Osteoblast (primary cell): ENCODE results near the gene DYNC1H1. TPM values are rescaled to one million over a fixed set of nuclear protein-coding genes. Genes with fewer than 3 reads are reported as not detected.

Experiments
- DNase-seq: peaks from one replicate; pipeline ENCODE4 v3.0.0; 2011; ENCODE audit warnings: low spot score, mixed read lengths; ENCODE audit not compliant: insufficient read length; ENCODE audit errors: missing footprints
- H2AFZ ChIP-seq: 2 replicates; pipeline ENCODE4 v1.6.0; 2011; ENCODE audit warnings: mild to moderate bottlenecking, low read length
- H3K27ac ChIP-seq: 2 replicates; pipeline ENCODE4 v1.5.1; 2011; ENCODE audit warnings: mild to moderate bottlenecking, low read depth, low read length, moderate library complexity
- H3K27me3 ChIP-seq: 2 replicates; pipeline ENCODE4 v1.6.0; 2012; ENCODE audit warnings: mild to moderate bottlenecking, control low read depth, inconsistent platforms, low read length, moderate library complexity; ENCODE audit not compliant: insufficient read depth
- H3K36me3 ChIP-seq: 2 replicates; pipeline ENCODE4 v1.5.1; 2011; ENCODE audit warnings: mild to moderate bottlenecking, low read length, control low read depth, moderate library complexity; ENCODE audit not compliant: insufficient read depth
- H3K4me1 ChIP-seq: 2 replicates; pipeline ENCODE4 v1.5.1; 2011; ENCODE audit warnings: mild to moderate bottlenecking, low read length, control low read depth, moderate library complexity; ENCODE audit not compliant: insufficient read depth
- H3K4me2 ChIP-seq: 2 replicates; pipeline ENCODE4 v1.6.0; 2011; ENCODE audit warnings: mild to moderate bottlenecking, low read length; ENCODE audit not compliant: insufficient read depth
- H3K4me3 ChIP-seq: fragments of 200-600 bp; sonication (generic); 3 replicates; pipeline ENCODE4 v1.5.1; 2012; ENCODE audit warnings: mild to moderate bottlenecking, low read length, inconsistent platforms; ENCODE audit not compliant: insufficient read depth
- H3K79me2 ChIP-seq: 2 replicates; pipeline ENCODE4 v1.6.0; 2012; ENCODE audit warnings: mild to moderate bottlenecking, low read length, control low read depth, inconsistent platforms; ENCODE audit not compliant: insufficient read depth
- H3K9me3 ChIP-seq: 2 replicates; pipeline ENCODE4 v1.5.1; 2011; ENCODE audit warnings: low read depth, low read length, control low read depth
- H4K20me1 ChIP-seq: 2 replicates; pipeline ENCODE4 v1.6.0; 2012; ENCODE audit warnings: mild to moderate bottlenecking, low read length, control low read depth; ENCODE audit not compliant: insufficient read depth
- CTCF ChIP-seq: IDR thresholded peaks from 2 replicates; pipeline ENCODE4 v1.5.1; 2011; ENCODE audit warnings: mild to moderate bottlenecking, low read depth, low read length, moderate library complexity; ENCODE audit errors: extremely low read depth
- total RNA-seq: library from RNA; depleted of rRNA; stranded (reverse); fragments of >200 nt; gene quantifications from 2 replicates; pipeline ENCODE4 v1.2.3, GENCODE V29; 2012

The DYNC1H1 gene
- total RNA-seq, 1 donor = 340 TPM

- peaks cover 29% of the 10 kb centered on the region for H3K79me2 ChIP-seq
- H3K9me3 ChIP-seq = no peaks in the 10 kb centered on the region
- DNase-seq = peak; percentile 62
- H2AFZ ChIP-seq = no peak overlapping the region
- H3K4me3 ChIP-seq = no peak overlapping the region
- no peak for TF ChIP-seq CTCF
- H4K20me1 ChIP-seq = peaks cover 12% of the 10 kb centered on the region
- H3K36me3 ChIP-seq = peaks cover 96% of the 10 kb centered on the region
- H3K4me1 ChIP-seq = no peaks in the 10 kb centered on the region
- H3K4me2 ChIP-seq = no peak overlapping the region
- no peak overlapping the region for H3K27ac ChIP-seq
- H3K27me3 ChIP-seq = no peaks in the 10 kb centered on the region
Observed at GRCh38 chr14:102013669-102014200, 49.4 kb downstream of the DYNC1H1 start.

- peaks cover 5% of the 10 kb centered on the region for H3K4me1 ChIP-seq
- no peaks in the 10 kb centered on the region for H3K9me3 ChIP-seq
- peaks cover 20% of the 10 kb centered on the region for H3K79me2 ChIP-seq
- no peak overlapping the region for H2AFZ ChIP-seq
- H4K20me1 ChIP-seq = peaks cover 10% of the 10 kb centered on the region
- no peak overlapping the region for H3K4me3 ChIP-seq
- no peaks in the 10 kb centered on the region for H3K27me3 ChIP-seq
- H3K4me2 ChIP-seq = no peak overlapping the region
- no peak for TF ChIP-seq CTCF
- peaks cover 96% of the 10 kb centered on the region for H3K36me3 ChIP-seq
- no peak for DNase-seq
- H3K27ac ChIP-seq = no peak overlapping the region
Observed at GRCh38 chr14:102015045-102015685, 50.8 kb downstream of the DYNC1H1 start.

- Histone ChIP-seq H4K20me1 (peaks cover 8% of the 10 kb centered on the region), H3K9me3 (no peaks in the 10 kb centered on the region)
- no peak for TF ChIP-seq CTCF
Observed at GRCh38 chr14:102015771-102016170, 51.4 kb downstream of the DYNC1H1 start.

GRCh38 chr14:102016420-102017090 lies 52.2 kb downstream of the DYNC1H1 start:
- no peaks in the 10 kb centered on the region for H3K27me3 ChIP-seq
- no peak overlapping the region for H3K4me2 ChIP-seq
- no peaks in the 10 kb centered on the region for H3K9me3 ChIP-seq
- H4K20me1 ChIP-seq = peaks cover 15% of the 10 kb centered on the region
- no peak overlapping the region for H3K4me3 ChIP-seq
- DNase-seq = peak; percentile 74
- no peak overlapping the region for H3K27ac ChIP-seq
- no peak for TF ChIP-seq CTCF
- H3K79me2 ChIP-seq = peaks cover 14% of the 10 kb centered on the region
- no peak overlapping the region for H2AFZ ChIP-seq
- H3K36me3 ChIP-seq = peaks cover 93% of the 10 kb centered on the region
- peaks cover 18% of the 10 kb centered on the region for H3K4me1 ChIP-seq

More at GRCh38 chr14:102015771-102016170, 51.4 kb downstream of the DYNC1H1 start:
- Histone ChIP-seq H3K36me3 (peaks cover 93% of the 10 kb centered on the region), H2AFZ (no peak overlapping the region), H3K27me3 (no peaks in the 10 kb centered on the region), H3K4me3 (no peak overlapping the region), H3K79me2 (peaks cover 14% of the 10 kb centered on the region), H3K4me2 (no peak overlapping the region), H3K4me1 (peaks cover 11% of the 10 kb centered on the region), H3K27ac (no peak overlapping the region)
- no peak for DNase-seq
